ENCODE measurements around the gene MRPS22. TPM values are rescaled to one million over a fixed set of nuclear protein-coding genes. Genes with fewer than 3 reads are reported as not detected.

The MRPS22 gene
- total RNA-seq, 1 experiment from 2014 or later: 95.1 TPM

GRCh38 chr3:139297588-139298311, 46.1 kb upstream of the MRPS22 start:
- TF ChIP-seq SRF (IDR thresholded peaks at IDR 0.05; ENCODE audit: low read depth): no peak
- no peak for TF ChIP-seq MAX (IDR thresholded peaks at IDR 0.05)
- no peak for TF ChIP-seq JUND (IDR thresholded peaks at IDR 0.05)
- no peak for TF ChIP-seq ZBTB33 (IDR thresholded peaks at IDR 0.05; ENCODE audit: extremely low read depth, insufficient replicate concordance, low read length)
- no peak for TF ChIP-seq SP1 (IDR thresholded peaks at IDR 0.05; ENCODE audit: low read depth)
- TF ChIP-seq ELF1 (IDR thresholded peaks at IDR 0.05; ENCODE audit: borderline replicate concordance, low read depth): no peak
- no peak for TF ChIP-seq REST (IDR thresholded peaks at IDR 0.05; ENCODE audit: low read depth)
- TF ChIP-seq CTCF (IDR thresholded peaks at IDR 0.05 in 2 of 3, conservative IDR thresholded peaks at IDR 0.05 in 1 of 3; ENCODE audit: borderline replicate concordance in 1 of 3, insufficient read depth in 1 of 3, low read depth in 2 of 3, low read length in 2 of 3): no peak
- TF ChIP-seq SIN3A (IDR thresholded peaks at IDR 0.05; ENCODE audit: low read depth): no peak
- TF ChIP-seq EGR1 (IDR thresholded peaks at IDR 0.05; ENCODE audit: low read depth): no peak
- TF ChIP-seq ZFX (IDR thresholded peaks at IDR 0.05): no peak
- H3K4me1 ChIP-seq (ENCODE audit: control insufficient read depth in 1 of 2, insufficient read depth in 2 of 2, low read length in 2 of 2): peaks cover 68 to 88% of the 10 kb centered on the region in 2 experiments
- H3K36me3 ChIP-seq (ENCODE audit: control insufficient read depth in 1 of 2, insufficient read depth in 2 of 2, low read length in 2 of 2): no peaks in the 10 kb centered on the region; a peak in 1 of 4 replicates
- H3K79me2 ChIP-seq (ENCODE audit: insufficient read depth, low read length): no peaks in the 10 kb centered on the region; the same call in 1 of the 2 replicates
- RAD21 ChIA-PET (ENCODE audit: low non-redundant PET in 1 of 2, low total read pairs in 2 of 2, uncharacterized antibody in 2 of 2, unreplicated experiment in 2 of 2): interaction anchor here in 1 of 2 experiments (0.9 kb wide), 1 partner anchor 13 kb away, joined by 3 read pairs; no protein-coding TSS in a partner anchor
- no peak for DNase-seq (ENCODE audit: low read depth, low spot score)
- no TSS peak for BruUV-seq (replicated peaks)
- H3K4me3 ChIP-seq (replicated peaks in 1 of 2; ENCODE audit: low read depth in 1 of 2, low read length in 2 of 2): no peak overlapping the region
- no peak overlapping the region for H2AFZ ChIP-seq (ENCODE audit: low read depth, low read length, poor library complexity, severe bottlenecking)
- intact Hi-C loops (cut with micrococcal nuclease): no loop called here
- peak overlapping the region; percentile 75 for H3K9ac ChIP-seq (ENCODE audit: low read length)
- CTCF ChIA-PET: interaction anchor here (0.7 to 2.4 kb wide), 4 partner anchors 31 to 362 kb away, joined by 3 to 8 read pairs (median 4); no protein-coding TSS in a partner anchor
- H3K27ac ChIP-seq (ENCODE audit: low read depth, low read length): peak overlapping the region; percentile 97
- no peaks in the 10 kb centered on the region for H3K9me2 ChIP-seq (ENCODE audit: insufficient read depth)
- POLR2A ChIA-PET: interaction anchor here (1.3 to 10.8 kb wide), 2 partner anchors 17 to 31 kb away, joined by 3 to 198 read pairs; no protein-coding TSS in a partner anchor
- H3K9me3 ChIP-seq (ENCODE audit: control insufficient read depth in 1 of 2, insufficient read depth in 1 of 2, low read depth in 1 of 2, low read length in 2 of 2): no peaks in the 10 kb centered on the region
- ATAC-seq: no peak
- no peaks in the 10 kb centered on the region for H3K27me3 ChIP-seq (ENCODE audit: insufficient read depth, low read length)
- peak overlapping the region; percentile 75 for H3K4me2 ChIP-seq (ENCODE audit: low read length)
- no peaks in the 10 kb centered on the region for H4K20me1 ChIP-seq (ENCODE audit: insufficient read depth)

All from HCT116 (cell line).